Body of pancreas (tissue), 4 donors: Measurements from ENCODE around the gene SLC35F3.

Source experiments
- POLR2A ChIP-seq, 3 donors: fragments of 450-650 bp; IDR thresholded peaks; one replicate each; pipeline ENCODE4 v1.6.1; 2016; ENCODE audit warnings: antibody characterized with exemption in 3 of 3, mild to moderate bottlenecking in 2 of 3
- TF ChIP-seq, protein P1 (sequence below), 7 experiments: fragments of 450-650 bp in 4 of 7; fragments of 200-600 bp in 3 of 7; sonication (generic) in 3 of 7; IDR thresholded peaks; one replicate each; pipeline ENCODE4 v1.5.1; 2016 to 2019; ENCODE audit warnings: antibody characterized with exemption in 7 of 7

DNA sequence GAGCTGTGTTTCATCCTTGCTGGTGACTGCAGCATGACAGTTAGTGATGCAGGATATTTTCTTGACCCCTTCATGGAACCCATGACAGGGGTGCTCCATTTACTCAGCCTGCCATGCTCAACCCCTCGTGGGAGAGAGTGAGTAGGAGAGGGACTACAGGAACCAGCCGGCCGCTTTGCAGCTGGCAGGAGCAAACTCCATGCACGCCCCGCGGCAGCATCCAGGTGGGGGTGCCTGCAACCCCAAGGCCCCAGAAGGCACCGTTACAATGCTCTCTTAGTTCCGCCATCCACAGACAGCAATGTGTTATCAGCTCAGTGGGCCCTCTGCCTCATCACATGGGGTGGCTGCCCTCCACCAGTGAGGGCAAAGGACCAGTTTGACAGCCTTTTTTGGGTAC is 135.1 kb downstream of the SLC35F3 start:
- TF ChIP-seq, protein P1, sequence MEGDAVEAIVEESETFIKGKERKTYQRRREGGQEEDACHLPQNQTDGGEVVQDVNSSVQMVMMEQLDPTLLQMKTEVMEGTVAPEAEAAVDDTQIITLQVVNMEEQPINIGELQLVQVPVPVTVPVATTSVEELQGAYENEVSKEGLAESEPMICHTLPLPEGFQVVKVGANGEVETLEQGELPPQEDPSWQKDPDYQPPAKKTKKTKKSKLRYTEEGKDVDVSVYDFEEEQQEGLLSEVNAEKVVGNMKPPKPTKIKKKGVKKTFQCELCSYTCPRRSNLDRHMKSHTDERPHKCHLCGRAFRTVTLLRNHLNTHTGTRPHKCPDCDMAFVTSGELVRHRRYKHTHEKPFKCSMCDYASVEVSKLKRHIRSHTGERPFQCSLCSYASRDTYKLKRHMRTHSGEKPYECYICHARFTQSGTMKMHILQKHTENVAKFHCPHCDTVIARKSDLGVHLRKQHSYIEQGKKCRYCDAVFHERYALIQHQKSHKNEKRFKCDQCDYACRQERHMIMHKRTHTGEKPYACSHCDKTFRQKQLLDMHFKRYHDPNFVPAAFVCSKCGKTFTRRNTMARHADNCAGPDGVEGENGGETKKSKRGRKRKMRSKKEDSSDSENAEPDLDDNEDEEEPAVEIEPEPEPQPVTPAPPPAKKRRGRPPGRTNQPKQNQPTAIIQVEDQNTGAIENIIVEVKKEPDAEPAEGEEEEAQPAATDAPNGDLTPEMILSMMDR (IDR thresholded peaks at IDR 0.05), result no peak
- TF ChIP-seq POLR2A (IDR thresholded peaks at IDR 0.05), result no peak
